ENCODE measurements around the gene SORCS1. TPM values are rescaled to one million over a fixed set of nuclear protein-coding genes. Genes with fewer than 3 reads are reported as not detected.

The SORCS1 gene
- total and polyA plus RNA-seq, 2 experiments from 2014 or later, result 2.9 to 8.9 TPM

GRCh38 chr10:107103174-107104025 is 61.1 kb downstream of the SORCS1 start:
- no peak overlapping the region for H3K27ac Mint-ChIP-seq
- H4K20me1 ChIP-seq (replicated peaks; ENCODE audit: insufficient read depth), result no peaks in the 10 kb centered on the region
- peak overlapping the region; percentile 45 for H3K4me2 ChIP-seq

More at GRCh38 chr10:107103174-107104025, 61.1 kb downstream of the SORCS1 start:
- Histone ChIP-seq H3K36me3 (ENCODE audit: insufficient read depth) (no peaks in the 10 kb centered on the region), H3K4me3 (no peak overlapping the region), H3K27me3 (ENCODE audit: insufficient read depth) (no peaks in the 10 kb centered on the region), H3K79me2 (replicated peaks; ENCODE audit: insufficient read depth) (no peaks in the 10 kb centered on the region), H3K27ac (ENCODE audit: low read depth) (no peak overlapping the region), H3K9me2 (ENCODE audit: insufficient read depth) (peaks cover 9% of the 10 kb centered on the region; the same call in 1 of the 2 replicates), H2AFZ (no peak overlapping the region), H3F3A (replicated peaks; ENCODE audit: low read depth) (no peaks in the 10 kb centered on the region), H3K4me1 (ENCODE audit: insufficient read depth) (peaks cover 19% of the 10 kb centered on the region)
- ATAC-seq, result peak; percentile 45; the same call in 2 of the 3 replicates
- Mint-ChIP-seq H3K4me1 (peaks cover 18% of the 10 kb centered on the region), H3K27me3 (ENCODE audit: insufficient read depth, low read depth, poor library complexity) (no peaks in the 10 kb centered on the region), H3K4me3 (no peak overlapping the region; the same call in 2 of the 3 replicates), H3K9me3 (peaks cover 3% of the 10 kb centered on the region; the same call in 2 of the 3 replicates), H3K36me3 (ENCODE audit: low read depth) (peaks cover 3% of the 10 kb centered on the region; the same call in 2 of the 3 replicates)
- DNase-seq (ENCODE audit: low spot score), result peak; percentile 20
- TF ChIP-seq, protein P1, sequence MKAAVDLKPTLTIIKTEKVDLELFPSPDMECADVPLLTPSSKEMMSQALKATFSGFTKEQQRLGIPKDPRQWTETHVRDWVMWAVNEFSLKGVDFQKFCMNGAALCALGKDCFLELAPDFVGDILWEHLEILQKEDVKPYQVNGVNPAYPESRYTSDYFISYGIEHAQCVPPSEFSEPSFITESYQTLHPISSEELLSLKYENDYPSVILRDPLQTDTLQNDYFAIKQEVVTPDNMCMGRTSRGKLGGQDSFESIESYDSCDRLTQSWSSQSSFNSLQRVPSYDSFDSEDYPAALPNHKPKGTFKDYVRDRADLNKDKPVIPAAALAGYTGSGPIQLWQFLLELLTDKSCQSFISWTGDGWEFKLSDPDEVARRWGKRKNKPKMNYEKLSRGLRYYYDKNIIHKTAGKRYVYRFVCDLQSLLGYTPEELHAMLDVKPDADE (IDR thresholded peaks at IDR 0.05), result no peak
- TF ChIP-seq NANOG (IDR thresholded peaks at IDR 0.05; ENCODE audit: borderline replicate concordance) (no peak), JUNB (IDR thresholded peaks at IDR 0.05; ENCODE audit: unreplicated experiment) (no peak), STAT1 (IDR thresholded peaks at IDR 0.05; ENCODE audit: unreplicated experiment) (no peak), EZH2phosphoT487 (IDR thresholded peaks at IDR 0.05; ENCODE audit: unreplicated experiment) (no peak), REST (IDR thresholded peaks at IDR 0.05; ENCODE audit: unreplicated experiment) (no peak), CREB1 (CRISPR knock-in tag; IDR thresholded peaks at IDR 0.05; ENCODE audit: low read depth) (no peak), ZNF114 (CRISPR knock-in tag; IDR thresholded peaks at IDR 0.05) (no peak), EZH2 (IDR thresholded peaks at IDR 0.05; ENCODE audit: low read depth, unreplicated experiment) (no peak), POLR2AphosphoS5 (IDR thresholded peaks at IDR 0.05; ENCODE audit: low read depth) (no peak)
- TF ChIP-seq, protein P2, sequence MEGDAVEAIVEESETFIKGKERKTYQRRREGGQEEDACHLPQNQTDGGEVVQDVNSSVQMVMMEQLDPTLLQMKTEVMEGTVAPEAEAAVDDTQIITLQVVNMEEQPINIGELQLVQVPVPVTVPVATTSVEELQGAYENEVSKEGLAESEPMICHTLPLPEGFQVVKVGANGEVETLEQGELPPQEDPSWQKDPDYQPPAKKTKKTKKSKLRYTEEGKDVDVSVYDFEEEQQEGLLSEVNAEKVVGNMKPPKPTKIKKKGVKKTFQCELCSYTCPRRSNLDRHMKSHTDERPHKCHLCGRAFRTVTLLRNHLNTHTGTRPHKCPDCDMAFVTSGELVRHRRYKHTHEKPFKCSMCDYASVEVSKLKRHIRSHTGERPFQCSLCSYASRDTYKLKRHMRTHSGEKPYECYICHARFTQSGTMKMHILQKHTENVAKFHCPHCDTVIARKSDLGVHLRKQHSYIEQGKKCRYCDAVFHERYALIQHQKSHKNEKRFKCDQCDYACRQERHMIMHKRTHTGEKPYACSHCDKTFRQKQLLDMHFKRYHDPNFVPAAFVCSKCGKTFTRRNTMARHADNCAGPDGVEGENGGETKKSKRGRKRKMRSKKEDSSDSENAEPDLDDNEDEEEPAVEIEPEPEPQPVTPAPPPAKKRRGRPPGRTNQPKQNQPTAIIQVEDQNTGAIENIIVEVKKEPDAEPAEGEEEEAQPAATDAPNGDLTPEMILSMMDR (conservative IDR thresholded peaks at IDR 0.05; ENCODE audit: low read depth in 2 of 2), result no peak

Data from GM23338 (cell line).